Stimulated activated CD4-positive, alpha-beta T cell treated with anti-CD3 and anti-CD28 coated beads, Interleukin-15, amount 100 ng/mL, for 48 hours (primary cell): ENCODE measurements around the gene VAMP1.

Experiments
- DNase-seq, 2 donors: peaks; one replicate each; pipeline ENCODE4 v3.0.0-alpha.2; 2020; ENCODE audit warnings: low read depth in 2 of 2

Gene VAMP1

GRCh38 chr12:6425590-6426531 is 44.6 kb downstream of the VAMP1 start:
- no peak for DNase-seq

GRCh38 chr12:6424866-6425265 is 45.6 kb downstream of the VAMP1 start:
- no peak for DNase-seq

GRCh38 chr12:6424008-6424347 is 46.5 kb downstream of the VAMP1 start:
- no peak for DNase-seq

- DNase-seq = peak; percentile 64 to 70
Observed at GRCh38 chr12:6423267-6424007, 47.0 kb downstream of the VAMP1 start.

GRCh38 chr12:6420364-6420763 is 50.1 kb downstream of the VAMP1 start:
- DNase-seq = no peak

- no peak for DNase-seq
Observed at GRCh38 chr12:6418796-6419195, 51.7 kb downstream of the VAMP1 start.

GRCh38 chr12:6416596-6416995 is 53.9 kb downstream of the VAMP1 start:
- DNase-seq = no peak
